Measurements from ENCODE around the gene FAM170B. TPM values are rescaled to one million over a fixed set of nuclear protein-coding genes. Genes with fewer than 3 reads are reported as not detected.

FAM170B gene
- total RNA-seq, 1 donor from 2014 or later = not detected

Other genes with a start within 250 kb of the FAM170B start
- gene LRRC18, start 194.2 kb downstream of the FAM170B start, total RNA-seq = 0.20 TPM
- 13.1 TPM for gene VSTM4, start 18.5 kb downstream of the FAM170B start, total RNA-seq
- gene TMEM273, start 54.4 kb upstream of the FAM170B start, total RNA-seq = 35.8 TPM
- gene C10orf71, start 165.1 kb upstream of the FAM170B start, total RNA-seq = not detected